ENCODE results near the gene FAM186B.

FAM186B gene

GRCh38 chr12:49604856-49605255 is 583 bp downstream of the FAM186B start:
- Histone ChIP-seq H3K4me1 (ENCODE audit: control insufficient read depth, insufficient read depth, low read length) (peaks cover 5% of the 10 kb centered on the region; the same call in 1 of the 2 replicates), H3K4me3 (ENCODE audit: low read depth, low read length) (no peak overlapping the region)

GRCh38 chr12:49603721-49604120 is 1.7 kb downstream of the FAM186B start:
- Histone ChIP-seq H3K9ac (ENCODE audit: low read length) (no peak overlapping the region), H3K4me1 (ENCODE audit: control insufficient read depth, insufficient read depth, low read length) (peaks cover 5% of the 10 kb centered on the region; the same call in 1 of the 2 replicates), H3K4me3 (ENCODE audit: low read depth, low read length) (no peak overlapping the region), H3K9me3 (ENCODE audit: control insufficient read depth, insufficient read depth, low read depth, low read length) (no peaks in the 10 kb centered on the region), H3K27me3 (ENCODE audit: control insufficient read depth, insufficient read depth, low read length) (no peaks in the 10 kb centered on the region), H3K36me3 (ENCODE audit: control insufficient read depth, insufficient read depth, low read length) (no peaks in the 10 kb centered on the region), H3K27ac (ENCODE audit: low read depth, low read length) (no peak overlapping the region)

More at GRCh38 chr12:49604856-49605255, 583 bp downstream of the FAM186B start:
- Histone ChIP-seq H3K9ac (ENCODE audit: low read length) (no peak overlapping the region), H3K9me3 (ENCODE audit: control insufficient read depth, insufficient read depth, low read depth, low read length) (no peaks in the 10 kb centered on the region), H3K27ac (ENCODE audit: low read depth, low read length) (no peak overlapping the region), H3K27me3 (ENCODE audit: control insufficient read depth, insufficient read depth, low read length) (no peaks in the 10 kb centered on the region), H3K36me3 (ENCODE audit: control insufficient read depth, insufficient read depth, low read length) (no peaks in the 10 kb centered on the region)

- no peaks in the 10 kb centered on the region for H3K36me3 ChIP-seq (ENCODE audit: control insufficient read depth, insufficient read depth, low read length)
- no peak overlapping the region for H3K4me3 ChIP-seq (ENCODE audit: low read depth, low read length)
- no peak overlapping the region for H3K9ac ChIP-seq (ENCODE audit: low read length)
Observed at GRCh38 chr12:49599961-49600360, 5.5 kb downstream of the FAM186B start.

GRCh38 chr12:49598527-49598926 is 6.9 kb downstream of the FAM186B start:
- H3K9me3 ChIP-seq (ENCODE audit: control insufficient read depth, insufficient read depth, low read depth, low read length): no peaks in the 10 kb centered on the region
- no peak overlapping the region for H3K4me3 ChIP-seq (ENCODE audit: low read depth, low read length)
- no peaks in the 10 kb centered on the region for H3K27me3 ChIP-seq (ENCODE audit: control insufficient read depth, insufficient read depth, low read length)
- H3K9ac ChIP-seq (ENCODE audit: low read length): no peak overlapping the region
- 0 out of 2 replicates have a peak, but pooled peaks cover 2% of the 10 kb centered on the region for H3K36me3 ChIP-seq (ENCODE audit: control insufficient read depth, insufficient read depth, low read length)
- no peak overlapping the region for H3K27ac ChIP-seq (ENCODE audit: low read depth, low read length)
- no peaks in the 10 kb centered on the region for H3K4me1 ChIP-seq (ENCODE audit: control insufficient read depth, insufficient read depth, low read length)

More at GRCh38 chr12:49599961-49600360, 5.5 kb downstream of the FAM186B start:
- no peak overlapping the region for H3K27ac ChIP-seq (ENCODE audit: low read depth, low read length)
- H3K27me3 ChIP-seq (ENCODE audit: control insufficient read depth, insufficient read depth, low read length): no peaks in the 10 kb centered on the region
- H3K9me3 ChIP-seq (ENCODE audit: control insufficient read depth, insufficient read depth, low read depth, low read length): no peaks in the 10 kb centered on the region
- peaks cover 2% of the 10 kb centered on the region; the same call in 1 of the 2 replicates for H3K4me1 ChIP-seq (ENCODE audit: control insufficient read depth, insufficient read depth, low read length)

GRCh38 chr12:49588721-49589516 is 16.5 kb downstream of the FAM186B start:
- no peaks in the 10 kb centered on the region for H3K9me3 ChIP-seq (ENCODE audit: control insufficient read depth, insufficient read depth, low read depth, low read length)
- H3K36me3 ChIP-seq (ENCODE audit: control insufficient read depth, insufficient read depth, low read length): peaks cover 11% of the 10 kb centered on the region
- H3K27ac ChIP-seq (ENCODE audit: low read depth, low read length): no peak overlapping the region
- no peaks in the 10 kb centered on the region for H3K4me1 ChIP-seq (ENCODE audit: control insufficient read depth, insufficient read depth, low read length)
- H3K9ac ChIP-seq (ENCODE audit: low read length): no peak overlapping the region
- no peaks in the 10 kb centered on the region for H3K27me3 ChIP-seq (ENCODE audit: control insufficient read depth, insufficient read depth, low read length)
- no peak overlapping the region for H3K4me3 ChIP-seq (ENCODE audit: low read depth, low read length)

DNA sequence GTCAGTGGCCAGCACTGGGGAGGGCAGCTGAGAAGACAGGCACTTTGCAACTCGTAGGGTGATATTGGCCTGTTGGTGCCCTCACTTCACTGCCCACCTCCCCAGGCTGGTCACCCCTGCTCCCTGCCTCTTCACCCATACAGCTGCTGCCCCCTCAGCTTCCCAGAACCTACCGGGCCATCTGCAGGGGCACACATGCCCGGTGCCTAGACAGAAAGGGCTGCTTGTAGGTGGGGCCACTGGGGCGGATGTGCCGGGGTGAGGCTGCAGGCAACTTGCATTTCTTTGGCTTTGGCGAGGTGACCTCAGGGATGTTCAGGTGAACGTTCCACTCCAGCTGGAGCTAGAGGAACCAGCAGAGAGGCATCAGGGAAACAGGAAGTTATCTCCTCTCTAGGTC is 17.2 kb downstream of the FAM186B start:
- Histone ChIP-seq H3K27ac (ENCODE audit: low read depth, low read length) (no peak overlapping the region), H3K9ac (ENCODE audit: low read length) (no peak overlapping the region), H3K4me3 (ENCODE audit: low read depth, low read length) (no peak overlapping the region), H3K4me1 (ENCODE audit: control insufficient read depth, insufficient read depth, low read length) (no peaks in the 10 kb centered on the region), H3K9me3 (ENCODE audit: control insufficient read depth, insufficient read depth, low read depth, low read length) (no peaks in the 10 kb centered on the region), H3K27me3 (ENCODE audit: control insufficient read depth, insufficient read depth, low read length) (no peaks in the 10 kb centered on the region), H3K36me3 (ENCODE audit: control insufficient read depth, insufficient read depth, low read length) (peaks cover 17% of the 10 kb centered on the region)

DNA sequence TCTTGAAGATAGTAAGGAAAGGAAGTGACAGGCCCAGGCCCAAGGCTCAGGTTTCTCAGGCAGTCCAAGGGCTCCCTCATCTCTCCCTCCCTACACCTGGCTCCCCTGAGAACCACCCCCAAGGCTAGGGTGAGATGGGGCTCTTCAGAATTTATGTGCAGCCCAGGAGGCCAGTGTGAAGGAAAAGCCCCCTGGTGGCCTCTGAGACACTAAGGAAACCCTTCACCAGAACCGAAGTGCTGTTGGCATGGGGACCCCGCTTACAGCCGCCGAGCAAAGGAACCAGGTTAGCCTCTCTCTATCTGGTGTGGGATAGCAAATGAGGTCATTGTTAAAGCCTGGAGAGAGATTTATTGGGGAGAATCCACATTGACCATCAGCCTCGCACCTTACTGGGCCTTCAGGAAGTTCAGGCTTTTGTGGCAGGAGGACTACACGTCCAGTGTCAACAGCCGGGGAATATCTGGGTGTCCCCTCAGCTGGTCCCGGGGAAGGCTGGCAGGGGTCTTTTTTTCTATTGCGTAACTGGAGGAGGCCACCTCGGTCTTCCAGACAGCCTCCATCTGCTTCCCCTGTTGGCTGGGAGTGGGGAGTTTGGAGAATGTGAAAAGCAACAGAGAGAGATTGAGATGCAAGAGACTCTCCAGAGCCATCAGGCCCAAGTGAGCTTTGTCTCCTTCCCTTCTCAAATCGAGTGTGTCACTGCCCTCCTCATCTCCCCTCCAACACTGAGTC is 18.1 kb downstream of the FAM186B start:
- no peaks in the 10 kb centered on the region for H3K4me1 ChIP-seq (ENCODE audit: control insufficient read depth, insufficient read depth, low read length)
- no peak overlapping the region for H3K4me3 ChIP-seq (ENCODE audit: low read depth, low read length)
- no peaks in the 10 kb centered on the region for H3K9me3 ChIP-seq (ENCODE audit: control insufficient read depth, insufficient read depth, low read depth, low read length)
- no peak overlapping the region for H3K27ac ChIP-seq (ENCODE audit: low read depth, low read length)
- no peaks in the 10 kb centered on the region for H3K27me3 ChIP-seq (ENCODE audit: control insufficient read depth, insufficient read depth, low read length)
- H3K9ac ChIP-seq (ENCODE audit: low read length): no peak overlapping the region
- peaks cover 22% of the 10 kb centered on the region for H3K36me3 ChIP-seq (ENCODE audit: control insufficient read depth, insufficient read depth, low read length)

- H3K27ac ChIP-seq (ENCODE audit: low read depth, low read length): no peak overlapping the region
- H3K4me1 ChIP-seq (ENCODE audit: control insufficient read depth, insufficient read depth, low read length): peaks cover 1% of the 10 kb centered on the region
- H3K36me3 ChIP-seq (ENCODE audit: control insufficient read depth, insufficient read depth, low read length): peaks cover 20% of the 10 kb centered on the region
- no peaks in the 10 kb centered on the region for H3K27me3 ChIP-seq (ENCODE audit: control insufficient read depth, insufficient read depth, low read length)
- no peaks in the 10 kb centered on the region for H3K9me3 ChIP-seq (ENCODE audit: control insufficient read depth, insufficient read depth, low read depth, low read length)
- no peak overlapping the region for H3K4me3 ChIP-seq (ENCODE audit: low read depth, low read length)
- no peak overlapping the region for H3K9ac ChIP-seq (ENCODE audit: low read length)
Observed at GRCh38 chr12:49585477-49586459, 19.7 kb downstream of the FAM186B start.

GRCh38 chr12:49584591-49584990 is 20.8 kb downstream of the FAM186B start:
- peaks cover 20% of the 10 kb centered on the region for H3K36me3 ChIP-seq (ENCODE audit: control insufficient read depth, insufficient read depth, low read length)
- H3K9ac ChIP-seq (ENCODE audit: low read length): no peak overlapping the region
- no peak overlapping the region for H3K4me3 ChIP-seq (ENCODE audit: low read depth, low read length)
- H3K4me1 ChIP-seq (ENCODE audit: control insufficient read depth, insufficient read depth, low read length): peaks cover 6% of the 10 kb centered on the region
- H3K9me3 ChIP-seq (ENCODE audit: control insufficient read depth, insufficient read depth, low read depth, low read length): no peaks in the 10 kb centered on the region
- no peak overlapping the region for H3K27ac ChIP-seq (ENCODE audit: low read depth, low read length)
- H3K27me3 ChIP-seq (ENCODE audit: control insufficient read depth, insufficient read depth, low read length): no peaks in the 10 kb centered on the region

DNA sequence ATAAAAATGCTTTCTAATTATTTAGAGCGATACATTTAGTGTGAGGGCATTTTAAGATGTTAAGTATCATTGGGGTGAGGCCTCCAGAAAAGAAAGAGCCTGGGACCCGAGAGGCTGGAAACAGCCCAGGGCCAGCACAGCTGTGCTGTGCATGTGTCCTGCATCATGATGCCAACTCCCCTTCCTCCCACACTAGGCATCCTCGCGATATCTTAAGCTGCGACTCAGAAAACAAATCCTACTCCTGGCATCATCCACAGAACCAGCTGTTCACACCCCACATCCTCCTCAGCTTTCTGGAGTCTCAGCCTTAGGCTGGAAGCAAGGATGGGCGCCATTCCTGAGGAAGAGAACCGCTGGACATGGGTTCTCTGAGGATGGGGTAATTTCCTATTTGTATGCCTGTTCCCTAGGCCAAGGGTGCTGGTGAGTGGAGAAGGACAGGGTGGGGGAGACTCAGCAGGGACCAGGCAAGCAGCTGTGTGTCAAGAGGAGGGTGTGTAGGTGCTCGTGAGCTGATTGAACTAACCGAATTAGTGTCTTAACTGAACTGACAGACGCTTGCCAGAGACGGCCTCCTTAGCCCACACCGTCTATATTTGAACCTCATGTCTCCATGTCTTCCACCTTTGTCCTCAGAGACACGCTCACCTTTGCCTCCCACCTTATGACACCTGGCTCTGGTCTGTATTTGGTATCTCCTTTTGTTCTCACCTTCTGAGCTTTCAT is 21.9 kb downstream of the FAM186B start:
- Histone ChIP-seq H3K27me3 (ENCODE audit: control insufficient read depth, insufficient read depth, low read length) (no peaks in the 10 kb centered on the region), H3K9me3 (ENCODE audit: control insufficient read depth, insufficient read depth, low read depth, low read length) (no peaks in the 10 kb centered on the region), H3K9ac (ENCODE audit: low read length) (no peak overlapping the region), H3K27ac (ENCODE audit: low read depth, low read length) (no peak overlapping the region), H3K36me3 (ENCODE audit: control insufficient read depth, insufficient read depth, low read length) (peaks cover 20% of the 10 kb centered on the region), H3K4me1 (ENCODE audit: control insufficient read depth, insufficient read depth, low read length) (peaks cover 6% of the 10 kb centered on the region), H3K4me3 (ENCODE audit: low read depth, low read length) (no peak overlapping the region)

Data from HUES6 (cell line).